OCI-LY7 (cell line): ENCODE measurements around the gene CAPS. TPM values are rescaled to one million over a fixed set of nuclear protein-coding genes. Genes with fewer than 3 reads are reported as not detected.
A peak's percentile ranks its signal among the peaks of the same experiment; 100 is the strongest.

Experiments
- BruUV-seq: library from RNA; stranded (reverse); fragments of 400-500 nt; replicated peaks from 2 replicates; lab custom pipeline; 2021; lab: Mats Ljungman, UMichigan
- CTCF ChIA-PET: fragments of 300-600 bp; sonication (Branson Sonifier 250); formaldehyde crosslinking; loops from one replicate; lab custom pipeline; 2022; ENCODE audit warnings: antibody characterized with exemption; ENCODE audit not compliant: unreplicated experiment; lab: Charles Lee
- POLR2A ChIA-PET: fragments of 300-600 bp; sonication (Branson Sonifier 250); formaldehyde crosslinking; loops from one replicate; lab custom pipeline; 2022; ENCODE audit warnings: antibody characterized with exemption; lab: Charles Lee
- DNase-seq: peaks from one replicate; pipeline ENCODE4 v3.0.0-alpha.2; 2015; ENCODE audit warnings: low spot score
- H2AFZ ChIP-seq: fragments of 200-600 bp; sonication (generic), shearing (Covaris generic); 2 replicates; pipeline ENCODE4 v1.6.1; 2014; ENCODE audit warnings: mild to moderate bottlenecking, antibody characterized with exemption, low read length, moderate library complexity
- H3K27ac ChIP-seq: fragments of 200-600 bp; sonication (generic); 2 replicates; pipeline ENCODE4 v1.5.1; 2014; ENCODE audit warnings: mixed run types, low read depth, mild to moderate bottlenecking, moderate library complexity, low read length, inconsistent platforms; ENCODE audit not compliant: poor library complexity, severe bottlenecking
- H3K36me3 ChIP-seq: fragments of 200-600 bp; sonication (generic); 2 replicates; pipeline ENCODE4 v1.6.1; 2014; ENCODE audit warnings: mild to moderate bottlenecking, antibody characterized with exemption, low read length, moderate library complexity, mixed read lengths; ENCODE audit not compliant: insufficient read depth
- H3K4me1 ChIP-seq: fragments of 200-600 bp; sonication (generic); 2 replicates; pipeline ENCODE4 v1.5.1; 2014; ENCODE audit warnings: mild to moderate bottlenecking, low read length; ENCODE audit not compliant: insufficient read depth, poor library complexity, severe bottlenecking
- H3K4me2 ChIP-seq: fragments of 200-600 bp; sonication (generic); 2 replicates; pipeline ENCODE4 v1.6.1; 2014; ENCODE audit warnings: mild to moderate bottlenecking, low read length
- H3K4me3 ChIP-seq: fragments of 200-600 bp; sonication (generic); 2 replicates; pipeline ENCODE4 v1.5.1; 2014; ENCODE audit warnings: mild to moderate bottlenecking, low read depth, low read length; ENCODE audit not compliant: poor library complexity, severe bottlenecking
- H3K79me2 ChIP-seq: fragments of 200-600 bp; sonication (generic); 2 replicates; pipeline ENCODE4 v1.6.1; 2016; ENCODE audit warnings: low read depth, mild to moderate bottlenecking, low read length, moderate library complexity, mixed read lengths; ENCODE audit not compliant: insufficient read depth
- H3K9me2 ChIP-seq: fragments of 200-600 bp; sonication (generic); 2 replicates; pipeline ENCODE4 v1.6.1; 2016; ENCODE audit warnings: mild to moderate bottlenecking, low read length, mixed read lengths; ENCODE audit not compliant: insufficient read depth
- H3K9me3 ChIP-seq: fragments of 200-600 bp; sonication (generic); 2 replicates; pipeline ENCODE4 v1.6.1; 2014; ENCODE audit warnings: mild to moderate bottlenecking, mixed run types, low read length, mixed read lengths
- H4K20me1 ChIP-seq: fragments of 200-600 bp; sonication (generic); 2 replicates; pipeline ENCODE4 v1.6.1; 2014; ENCODE audit warnings: mild to moderate bottlenecking, antibody characterized with exemption, low read length, moderate library complexity, mixed read lengths; ENCODE audit not compliant: insufficient read depth
- EZH2phosphoT487 ChIP-seq: fragments of 200-600 bp; sonication (generic); IDR thresholded peaks from 2 replicates; pipeline ENCODE4 v1.6.1; 2018; ENCODE audit warnings: low read depth, borderline replicate concordance, mild to moderate bottlenecking, mixed run types, antibody characterized with exemption, low read length, moderate library complexity, mixed read lengths
- intact Hi-C: fragments of 100-400 bp; cut with micrococcal nuclease; formaldehyde crosslinking; loops from one replicate; pipeline ENCODE4 v1.10.0; 2022; ENCODE audit not compliant: unreplicated experiment
- total RNA-seq, 2 experiments: library from RNA; depleted of rRNA in 1 of 2; stranded (reverse); fragments of >200 nt in 1 of 2; shearing (Covaris generic) in 1 of 2; gene quantifications; 2 replicates each; pipeline ENCODE4 v1.2.3, GENCODE V29; 2014 to 2022
- TF ChIP-seq, protein P1 (sequence below): fragments of 200-600 bp; sonication (generic); conservative IDR thresholded peaks from 2 replicates; pipeline ENCODE4 v1.5.1; 2014; ENCODE audit warnings: mild to moderate bottlenecking, antibody characterized with exemption, low read length, moderate library complexity, mixed read lengths

Gene CAPS
- total RNA-seq, 2 experiments from 2014 or later, result 8.1 to 11.0 TPM

GRCh38 chr19:5950741-5951140, 36.7 kb downstream of the CAPS start:
- CTCF ChIA-PET, result interaction anchor here (0.9 kb wide), 1 partner anchor 147 kb away, joined by 3 read pairs; no protein-coding TSS in a partner anchor

GRCh38 chr19:5951338-5951861, 37.3 kb downstream of the CAPS start:
- peak overlapping the region; percentile 96 for H3K27ac ChIP-seq
- peak overlapping the region; percentile 58 for H3K4me3 ChIP-seq
- no peaks in the 10 kb centered on the region for H3K9me3 ChIP-seq
- ChIA-PET CTCF (interaction anchor here (0.7 to 1.2 kb wide), 3 partner anchors 62 to 246 kb away, joined by 3 read pairs; no protein-coding TSS in a partner anchor), POLR2A (interaction anchor here (0.6 to 1.8 kb wide), 6 partner anchors 9 to 314 kb away, joined by 3 to 9 read pairs (median 6); no protein-coding TSS in a partner anchor)
- TF ChIP-seq EZH2phosphoT487, result no peak
- TF ChIP-seq, protein P1, sequence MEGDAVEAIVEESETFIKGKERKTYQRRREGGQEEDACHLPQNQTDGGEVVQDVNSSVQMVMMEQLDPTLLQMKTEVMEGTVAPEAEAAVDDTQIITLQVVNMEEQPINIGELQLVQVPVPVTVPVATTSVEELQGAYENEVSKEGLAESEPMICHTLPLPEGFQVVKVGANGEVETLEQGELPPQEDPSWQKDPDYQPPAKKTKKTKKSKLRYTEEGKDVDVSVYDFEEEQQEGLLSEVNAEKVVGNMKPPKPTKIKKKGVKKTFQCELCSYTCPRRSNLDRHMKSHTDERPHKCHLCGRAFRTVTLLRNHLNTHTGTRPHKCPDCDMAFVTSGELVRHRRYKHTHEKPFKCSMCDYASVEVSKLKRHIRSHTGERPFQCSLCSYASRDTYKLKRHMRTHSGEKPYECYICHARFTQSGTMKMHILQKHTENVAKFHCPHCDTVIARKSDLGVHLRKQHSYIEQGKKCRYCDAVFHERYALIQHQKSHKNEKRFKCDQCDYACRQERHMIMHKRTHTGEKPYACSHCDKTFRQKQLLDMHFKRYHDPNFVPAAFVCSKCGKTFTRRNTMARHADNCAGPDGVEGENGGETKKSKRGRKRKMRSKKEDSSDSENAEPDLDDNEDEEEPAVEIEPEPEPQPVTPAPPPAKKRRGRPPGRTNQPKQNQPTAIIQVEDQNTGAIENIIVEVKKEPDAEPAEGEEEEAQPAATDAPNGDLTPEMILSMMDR, result no peak
- peak overlapping the region; percentile 80 for H3K4me2 ChIP-seq
- peaks cover 36% of the 10 kb centered on the region; the same call in 1 of the 2 replicates for H3K36me3 ChIP-seq
- peaks cover 94% of the 10 kb centered on the region for H3K79me2 ChIP-seq
- DNase-seq, result peak; percentile 81
- H3K9me2 ChIP-seq, result no peaks in the 10 kb centered on the region
- H3K4me1 ChIP-seq, result peaks cover 92% of the 10 kb centered on the region
- intact Hi-C loops, result loop anchor here (2.0 to 5.0 kb wide), 2 partner anchors 27 to 49 kb away; partner anchors contain the start of genes NDUFA11, RANBP3 and VMAC
- no peak overlapping the region for H2AFZ ChIP-seq
- H4K20me1 ChIP-seq, result no peaks in the 10 kb centered on the region
- no TSS peak for BruUV-seq

More at GRCh38 chr19:5950741-5951140, 36.7 kb downstream of the CAPS start:
- POLR2A ChIA-PET, result interaction anchor here (0.9 to 1.8 kb wide), 3 partner anchors 8 to 47 kb away, joined by 3 to 7 read pairs (median 7); no protein-coding TSS in a partner anchor
- Histone ChIP-seq H3K4me2 (peak overlapping the region; percentile 80), H3K4me3 (peak overlapping the region; percentile 58), H3K79me2 (peaks cover 93% of the 10 kb centered on the region), H3K4me1 (peaks cover 86% of the 10 kb centered on the region), H2AFZ (no peak overlapping the region), H3K27ac (peak overlapping the region; percentile 96), H4K20me1 (no peaks in the 10 kb centered on the region), H3K9me2 (no peaks in the 10 kb centered on the region), H3K36me3 (peaks cover 43% of the 10 kb centered on the region; the same call in 1 of the 2 replicates), H3K9me3 (no peaks in the 10 kb centered on the region)
- peak; percentile 34 for DNase-seq
- intact Hi-C loops, result loop anchor here (2.0 to 5.0 kb wide), 2 partner anchors 28 to 48 kb away; partner anchors contain the start of genes NDUFA11, RANBP3 and VMAC
- BruUV-seq, result TSS peak; percentile 30
- no peak for TF ChIP-seq EZH2phosphoT487
- TF ChIP-seq, protein P1, result no peak
